Retina (tissue), 1 donor: ENCODE data around the gene ASTN1.

Source experiments
- DNase-seq: peaks from one replicate; pipeline ENCODE4 v3.0.0-alpha.2; 2016

The ASTN1 gene

DNA sequence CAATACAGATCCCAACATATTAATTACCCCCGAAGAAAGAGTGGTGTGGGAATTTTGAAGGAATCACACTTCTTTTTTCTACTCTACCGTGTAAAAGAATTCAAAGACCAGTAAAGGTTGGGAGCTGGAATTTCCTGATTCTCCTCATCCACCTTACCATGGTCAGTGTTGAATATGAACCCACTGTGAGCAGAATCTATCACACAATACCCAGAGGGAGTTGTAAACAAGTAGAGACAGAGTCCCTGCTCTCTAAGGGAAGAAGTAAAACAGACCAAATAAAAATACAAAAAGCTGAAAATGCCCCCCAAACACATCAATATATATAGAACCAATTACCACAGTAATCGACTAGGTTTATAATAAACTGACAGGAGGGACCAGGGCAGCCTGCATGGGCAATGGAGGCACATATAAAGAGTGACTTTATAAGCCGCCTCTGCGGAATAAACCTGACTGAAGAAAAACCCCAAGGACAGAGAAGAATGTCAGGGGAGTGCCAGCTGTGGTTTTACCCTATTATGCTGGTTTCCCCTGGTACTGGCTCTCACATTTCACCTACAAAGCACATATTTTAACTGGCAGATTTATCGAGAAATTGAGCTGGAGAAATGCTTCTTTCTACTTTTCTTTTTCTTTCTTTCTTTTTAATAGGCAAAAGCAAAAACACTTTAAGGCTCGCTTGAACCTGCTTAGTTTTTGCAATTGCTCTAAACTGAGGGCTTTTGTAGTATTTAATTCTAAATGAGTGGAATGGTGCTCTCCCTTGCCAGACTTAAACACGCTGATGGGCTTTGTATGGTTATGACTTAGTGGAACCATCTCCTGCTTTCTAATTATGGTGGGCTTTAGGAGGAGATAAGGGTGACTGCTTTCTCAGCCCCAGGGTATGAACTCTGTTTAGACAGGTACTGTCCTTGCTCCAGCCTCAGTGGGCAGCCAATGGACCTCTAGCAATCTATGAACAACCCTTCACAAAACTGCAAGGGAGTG, 244.8 kb downstream of the ASTN1 start:
- DNase-seq = no peak

DNA sequence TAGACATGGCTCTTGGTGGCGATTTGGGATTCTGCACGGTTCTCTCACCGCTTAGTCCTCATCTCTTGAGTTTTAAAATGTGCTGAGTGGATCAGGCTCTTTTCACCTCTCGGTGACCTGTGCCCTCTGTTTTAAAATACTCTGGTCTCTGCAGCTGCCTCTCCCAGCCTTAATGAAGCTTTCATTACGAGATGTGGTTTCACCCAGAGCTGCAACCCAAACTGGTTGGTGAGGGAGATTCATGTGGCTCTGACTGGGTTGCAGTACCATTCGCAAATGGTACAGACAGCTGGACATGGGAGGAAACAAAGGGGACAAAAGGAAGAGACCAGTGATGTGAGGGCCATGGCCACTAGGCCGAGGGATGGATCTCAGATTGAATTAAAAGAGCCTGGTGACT, 258.9 kb downstream of the ASTN1 start:
- DNase-seq = peak; percentile 14

DNA sequence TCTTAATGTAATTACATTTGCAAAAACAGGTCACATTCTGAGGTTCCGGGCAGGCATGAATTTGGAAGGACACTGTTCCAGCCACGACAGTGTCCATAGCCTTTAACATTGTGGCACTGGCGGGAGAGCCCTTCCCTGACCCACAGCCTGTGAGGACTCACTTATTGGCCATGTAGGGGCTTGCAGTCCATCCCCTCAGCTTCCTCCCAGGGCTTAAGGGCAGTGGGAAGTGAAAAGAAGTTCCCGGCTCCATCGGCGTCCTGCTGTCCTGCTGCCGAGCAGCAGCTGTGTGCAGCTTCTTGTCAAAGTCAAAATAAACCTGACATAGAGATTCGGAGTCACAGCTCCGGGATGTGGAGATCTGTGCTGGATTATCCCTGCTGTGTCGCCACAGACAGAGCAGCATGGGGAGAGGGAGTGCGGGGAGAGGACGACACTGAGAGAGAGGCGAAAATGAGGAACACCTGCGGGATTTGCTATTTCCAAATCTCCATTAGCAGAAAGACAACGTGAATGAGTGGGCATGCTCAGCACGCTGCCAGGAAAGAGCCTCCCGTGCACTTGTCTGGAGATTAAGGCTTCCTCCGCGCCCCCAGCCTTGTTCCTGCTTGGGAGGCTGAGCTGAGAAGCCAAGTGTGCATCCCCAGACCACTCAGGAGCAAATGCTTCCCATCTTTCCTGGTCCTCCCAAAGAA, 260.3 kb downstream of the ASTN1 start:
- peak; percentile 58 for DNase-seq

DNA sequence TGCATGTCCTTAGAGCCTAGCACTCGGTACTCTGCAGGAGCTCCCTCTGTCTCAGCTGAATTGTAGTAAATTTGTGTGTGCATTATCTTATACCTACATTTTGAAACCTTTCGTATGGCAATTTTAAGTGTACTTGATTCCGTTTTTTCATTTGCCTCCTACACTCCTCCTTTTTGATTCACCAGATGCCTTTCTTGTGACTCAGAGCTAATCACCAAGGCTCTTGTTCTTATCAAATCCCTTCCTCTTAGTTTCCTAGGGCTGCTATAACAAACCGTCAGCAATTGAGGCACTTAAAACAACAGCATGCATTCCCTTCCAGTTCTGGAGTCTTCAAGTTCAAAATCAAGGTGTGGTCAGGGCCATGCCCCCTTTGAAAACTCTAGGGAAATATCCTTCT, 261.0 kb downstream of the ASTN1 start:
- DNase-seq = no peak

GRCh38 chr1:176899321-176899720, 265.2 kb downstream of the ASTN1 start:
- peak; percentile 26 for DNase-seq

DNA sequence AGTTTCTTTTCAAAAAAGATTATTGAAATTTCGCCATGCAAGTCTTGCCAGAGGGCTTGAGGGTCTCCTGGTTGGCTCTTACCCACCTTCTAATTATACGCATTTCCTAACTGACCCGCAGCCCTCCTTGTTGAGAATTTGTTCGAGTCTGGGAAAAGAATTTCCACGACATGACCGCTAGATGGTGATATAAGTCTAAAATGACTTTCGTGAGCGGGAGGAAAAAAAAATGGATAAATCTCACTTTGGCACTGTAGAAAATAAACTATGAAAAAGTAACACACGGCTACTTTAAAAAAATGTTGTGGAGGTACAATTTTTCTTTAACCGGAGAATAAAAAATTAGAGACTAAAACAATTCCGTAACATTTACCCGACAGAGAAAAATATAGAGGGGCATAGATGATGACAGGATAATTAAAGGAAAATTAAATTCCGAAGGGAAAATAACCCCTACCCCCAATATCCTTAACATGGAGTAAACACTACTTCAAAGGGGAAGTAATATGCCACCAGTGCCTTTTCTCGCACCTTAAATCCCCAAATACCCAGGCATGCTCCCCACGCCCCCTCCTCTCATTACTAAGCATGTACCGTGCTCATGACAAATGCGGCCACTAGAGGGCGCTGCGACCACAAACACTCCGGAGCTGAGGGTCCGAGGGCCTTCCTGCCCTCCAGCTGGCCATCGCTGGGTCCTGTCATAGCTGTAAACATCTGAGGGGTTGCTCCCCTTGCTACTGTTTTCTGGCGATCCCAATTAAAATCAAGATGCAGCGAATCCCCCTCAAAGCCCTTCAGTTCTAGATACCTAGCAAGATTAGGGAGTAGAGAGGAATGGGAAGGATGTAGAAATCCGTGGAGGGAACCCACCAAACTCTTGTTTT, 266.9 kb downstream of the ASTN1 start:
- DNase-seq = peak; percentile 90

- DNase-seq = peak; percentile 22
Measured at GRCh38 chr1:176896216-176896615, 268.3 kb downstream of the ASTN1 start.

DNA sequence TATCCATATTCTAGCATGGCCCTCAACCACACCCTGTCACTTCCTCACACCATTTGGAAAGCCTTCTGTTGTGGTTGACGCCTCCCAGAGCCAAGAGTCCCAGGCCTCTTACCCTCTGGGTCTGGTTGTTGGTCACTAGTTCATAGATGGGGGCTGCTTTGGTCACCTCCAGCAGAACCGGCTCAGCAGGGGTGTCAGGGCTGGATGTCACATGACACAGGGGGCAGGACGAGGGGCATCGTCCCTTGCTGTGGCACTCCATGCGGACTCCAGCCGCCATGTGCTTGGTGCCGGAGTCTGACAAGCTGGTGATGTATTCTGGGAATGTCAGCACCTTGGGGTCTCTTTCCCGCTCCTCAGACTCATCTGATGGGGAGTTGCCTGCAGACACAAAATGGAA, 270.1 kb downstream of the ASTN1 start:
- no peak for DNase-seq

DNA sequence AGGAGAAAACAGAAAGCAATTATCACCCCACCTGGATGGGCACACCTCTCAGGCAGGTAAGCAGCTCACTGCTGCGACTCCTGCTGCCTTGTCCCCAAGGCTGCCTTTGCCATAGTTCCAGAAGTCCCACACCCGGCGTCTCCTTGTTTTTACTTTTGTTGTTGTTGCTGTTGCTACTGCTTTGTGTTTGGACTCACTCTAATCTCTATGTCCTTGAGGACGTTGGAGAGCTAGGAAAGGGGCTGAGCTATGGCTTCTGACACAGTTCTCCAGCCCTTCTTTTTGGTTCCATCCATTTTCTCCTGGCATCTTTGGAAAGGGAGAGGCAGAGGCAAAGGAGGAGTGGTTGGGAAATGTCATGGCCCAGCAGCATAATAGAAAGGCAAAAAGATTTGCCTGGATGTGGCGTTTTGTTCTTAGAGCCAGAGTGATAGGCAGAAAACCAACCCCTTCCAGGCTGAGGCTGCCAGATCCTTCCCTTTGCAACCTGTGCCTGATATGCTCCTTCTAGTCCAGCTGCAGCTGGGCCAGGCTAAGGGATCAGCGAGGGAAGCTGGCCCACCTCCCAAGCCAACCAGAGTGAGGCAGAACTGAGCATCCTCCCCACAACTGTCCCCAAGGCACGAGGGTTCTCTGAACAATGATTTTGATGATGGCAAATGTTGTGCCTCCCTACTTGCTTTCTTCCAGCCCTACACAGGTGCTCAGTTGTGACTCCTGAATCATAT, 270.7 kb downstream of the ASTN1 start:
- no peak for DNase-seq

- no peak for DNase-seq
Measured at GRCh38 chr1:176888471-176889032, 276.0 kb downstream of the ASTN1 start.

DNA sequence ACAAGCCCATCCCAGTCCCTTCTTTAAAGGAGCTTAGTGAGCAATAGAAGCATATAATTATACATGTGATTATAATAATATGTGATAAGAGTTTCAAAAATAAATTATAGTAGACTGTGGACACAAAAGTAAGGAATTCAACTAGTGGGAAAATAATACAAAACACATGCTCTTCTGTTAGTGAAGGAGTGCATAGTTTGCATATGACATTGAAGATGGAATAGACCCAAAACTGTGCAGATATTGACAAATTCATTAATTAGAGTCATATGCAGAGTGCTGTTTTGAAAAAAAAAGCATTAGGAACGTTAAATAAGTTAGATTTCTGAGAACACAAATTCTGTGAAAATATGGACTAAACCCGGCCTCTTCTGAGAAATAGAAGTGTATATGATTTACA, 278.8 kb downstream of the ASTN1 start:
- no peak for DNase-seq

DNA sequence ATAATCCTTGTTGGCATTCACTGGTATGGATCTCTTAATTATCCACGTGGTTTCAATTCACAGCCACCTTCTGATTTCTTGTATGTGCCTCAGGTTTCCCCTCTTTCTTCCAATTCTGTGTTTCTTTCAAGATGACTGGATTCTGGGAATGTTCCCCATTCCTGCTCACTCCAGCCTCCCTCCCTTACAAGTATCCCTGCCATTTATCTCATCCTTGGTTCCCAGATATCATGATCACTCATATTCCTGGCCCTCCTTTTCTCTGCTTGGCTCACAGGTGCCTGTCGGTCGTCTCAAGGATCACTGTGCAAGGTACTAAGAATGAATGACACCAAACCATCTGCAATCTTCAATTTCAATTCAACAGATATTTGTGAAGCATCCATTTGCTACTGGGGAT, 279.2 kb downstream of the ASTN1 start:
- DNase-seq = no peak

DNA sequence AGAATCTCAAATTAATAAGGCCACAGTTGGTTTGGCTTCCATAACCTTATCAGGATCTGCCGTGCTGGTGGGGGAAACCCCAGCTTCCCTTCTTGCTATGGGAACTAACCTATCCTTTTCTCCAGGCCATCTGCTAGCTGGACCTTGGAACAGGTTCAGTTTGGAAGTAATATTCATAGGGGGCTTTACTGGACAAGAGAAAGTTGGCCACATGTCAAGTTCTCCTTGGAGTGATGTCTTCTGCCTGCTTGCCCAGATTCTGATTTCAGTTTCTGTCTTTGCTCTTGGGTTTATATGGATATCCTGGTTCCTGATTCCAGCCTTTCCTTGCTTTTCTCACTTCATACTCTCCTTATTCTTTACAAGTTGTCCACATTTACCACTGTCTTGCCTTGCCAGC, 279.6 kb downstream of the ASTN1 start:
- no peak for DNase-seq

- no peak for DNase-seq
Measured at GRCh38 chr1:176884286-176884685, 280.2 kb downstream of the ASTN1 start.

DNA sequence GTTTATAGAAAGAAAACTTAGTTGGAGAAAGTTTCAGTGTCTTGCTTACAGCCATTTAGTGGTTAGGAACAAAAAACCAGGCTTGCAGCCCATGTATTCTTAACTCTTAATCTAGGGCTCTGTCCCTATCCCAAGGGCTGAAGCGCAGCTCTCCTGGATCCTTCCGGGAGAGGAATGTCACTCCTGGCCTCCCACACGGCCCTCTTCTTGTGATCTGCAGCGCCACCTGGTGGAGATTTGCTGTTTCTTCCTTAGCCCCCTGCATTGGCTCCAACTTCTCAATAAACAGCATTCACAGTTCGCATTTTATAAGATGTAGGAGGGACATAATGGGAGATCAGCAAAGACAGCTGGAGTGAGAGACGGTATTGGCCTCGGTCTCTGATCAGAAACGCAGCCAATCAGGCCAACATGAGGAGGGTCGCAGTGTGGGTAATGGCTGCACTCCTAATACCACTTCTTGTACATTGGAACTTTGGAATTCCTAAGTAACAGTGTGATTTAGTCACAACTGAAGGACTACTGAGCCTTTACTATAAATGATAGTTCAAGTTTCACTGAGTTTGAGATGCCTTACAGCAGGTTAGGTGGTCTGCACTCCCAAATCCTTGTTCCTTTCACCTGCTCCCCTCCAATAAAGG, 283.4 kb downstream of the ASTN1 start:
- peak; percentile 73 for DNase-seq

- DNase-seq = no peak
Measured at GRCh38 chr1:176879784-176880620, 284.5 kb downstream of the ASTN1 start.

- DNase-seq = no peak
Measured at GRCh38 chr1:176878750-176879536, 285.6 kb downstream of the ASTN1 start.

DNA sequence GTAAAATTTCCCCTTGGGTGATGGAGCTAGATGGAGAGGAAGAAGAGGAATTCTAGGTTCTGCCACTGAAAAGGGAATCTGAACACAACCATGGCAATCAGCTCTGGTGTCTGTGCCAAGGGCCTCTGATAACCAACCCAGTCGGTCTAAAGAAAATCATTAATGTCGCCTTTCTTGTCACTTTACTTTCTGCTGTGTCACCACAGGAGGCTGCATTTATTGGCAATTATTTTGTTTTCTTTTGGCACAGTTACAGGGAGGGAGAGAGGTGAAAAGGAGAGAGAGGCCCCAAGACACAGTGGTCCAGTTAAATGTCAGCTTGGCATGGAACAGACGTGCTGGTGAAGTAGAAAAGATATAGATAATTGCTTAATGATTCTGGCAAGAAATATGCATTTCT, 287.0 kb downstream of the ASTN1 start:
- DNase-seq = no peak

- DNase-seq = no peak
Measured at GRCh38 chr1:176876966-176877515, 287.5 kb downstream of the ASTN1 start.
